ENCODE results near the gene GLE1.
"Not testable (repeated sequence)": the region's sequence is repeated elsewhere in the genome, so short reads cannot be mapped to it uniquely, and the experiment has no call there.

The GLE1 gene

DNA sequence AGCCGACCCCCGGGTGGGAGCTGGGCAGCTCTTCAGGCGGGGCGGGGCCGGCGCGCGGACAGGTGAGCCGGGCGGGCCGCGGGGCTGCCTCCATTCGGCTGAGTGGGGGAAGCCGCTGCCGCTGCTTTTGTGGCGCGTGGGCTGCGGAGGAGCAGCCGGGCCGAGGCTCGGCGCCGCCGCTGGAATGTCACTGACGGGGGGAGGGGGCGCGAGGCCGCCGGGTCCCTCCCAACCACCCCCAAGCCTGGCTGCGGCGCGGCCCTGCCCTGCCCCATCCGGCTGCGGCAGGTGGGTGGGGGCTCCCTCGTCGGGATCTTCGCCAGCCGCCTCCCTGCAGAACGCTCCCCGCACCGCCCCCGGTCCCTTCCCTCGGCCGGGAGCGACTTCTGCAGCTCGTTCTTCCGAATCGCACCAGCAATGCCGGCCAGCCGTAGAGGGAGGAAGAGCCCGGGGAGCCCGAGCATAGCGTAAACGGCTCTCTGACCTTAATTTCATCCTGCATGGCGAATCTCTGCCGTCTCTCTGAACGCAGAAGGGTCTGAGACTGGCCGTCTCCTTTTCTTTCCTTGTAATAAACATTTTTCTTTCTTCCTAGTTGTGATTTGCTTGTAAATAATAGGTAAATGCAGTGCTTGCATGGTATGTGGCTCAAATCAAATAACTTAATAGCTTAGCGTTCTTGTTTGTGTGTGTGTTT, 48.4 kb downstream of the GLE1 start:
- DNase-seq, result peak; percentile 40 to 72

DNA sequence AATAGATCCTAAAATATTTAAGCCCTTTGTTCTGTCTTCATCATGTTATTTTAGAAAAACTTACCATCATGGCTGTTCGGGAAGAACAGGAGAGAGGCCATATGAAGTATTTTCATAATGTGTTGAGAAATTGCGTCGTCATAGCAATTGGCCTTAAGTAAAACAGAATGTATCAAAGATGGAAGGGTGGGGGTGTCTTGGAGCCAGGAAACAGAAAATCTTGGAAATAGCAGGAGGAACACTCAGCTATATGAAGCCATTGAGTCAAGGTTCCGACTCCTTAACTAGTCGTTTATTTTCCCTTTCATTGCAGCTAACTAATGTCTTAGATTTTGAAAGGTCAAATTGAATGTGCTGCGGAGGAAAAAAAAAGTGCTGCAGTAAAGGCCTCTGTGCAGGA, 49.2 kb downstream of the GLE1 start:
- DNase-seq, result no peak

DNA sequence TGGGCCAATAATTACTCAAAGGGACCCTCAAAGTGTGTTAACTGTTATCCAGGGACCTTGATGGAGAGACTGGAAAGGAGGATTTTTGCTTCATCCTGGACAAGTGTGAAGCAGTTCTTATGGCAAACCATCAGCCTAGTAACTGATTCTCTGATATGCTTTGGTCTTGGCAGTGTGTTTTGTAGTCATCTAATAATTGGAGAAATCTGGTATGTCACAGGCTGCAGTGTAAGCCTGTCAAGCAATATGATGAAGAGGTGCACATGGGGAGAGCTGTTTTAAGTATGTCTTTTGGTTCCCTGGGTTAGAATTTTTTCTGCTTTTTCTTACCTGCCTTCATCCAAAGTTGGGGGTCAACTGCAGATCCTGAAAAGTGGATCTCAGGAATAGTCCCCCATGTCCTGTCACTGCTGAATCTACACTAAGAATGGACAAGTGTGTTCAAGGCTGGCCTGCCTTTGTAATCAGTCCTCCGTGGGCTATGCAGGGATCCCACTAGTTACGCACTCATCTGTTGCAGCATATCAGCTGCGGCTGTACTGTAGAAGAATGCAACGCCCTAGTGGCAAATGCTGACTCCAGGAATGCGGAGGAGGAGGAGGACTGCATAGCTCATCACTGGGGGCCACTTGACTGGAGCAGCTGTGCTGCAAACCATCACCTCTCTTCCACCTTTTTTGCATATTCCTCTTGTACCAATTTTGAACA, 49.8 kb downstream of the GLE1 start:
- no peak for DNase-seq

DNA sequence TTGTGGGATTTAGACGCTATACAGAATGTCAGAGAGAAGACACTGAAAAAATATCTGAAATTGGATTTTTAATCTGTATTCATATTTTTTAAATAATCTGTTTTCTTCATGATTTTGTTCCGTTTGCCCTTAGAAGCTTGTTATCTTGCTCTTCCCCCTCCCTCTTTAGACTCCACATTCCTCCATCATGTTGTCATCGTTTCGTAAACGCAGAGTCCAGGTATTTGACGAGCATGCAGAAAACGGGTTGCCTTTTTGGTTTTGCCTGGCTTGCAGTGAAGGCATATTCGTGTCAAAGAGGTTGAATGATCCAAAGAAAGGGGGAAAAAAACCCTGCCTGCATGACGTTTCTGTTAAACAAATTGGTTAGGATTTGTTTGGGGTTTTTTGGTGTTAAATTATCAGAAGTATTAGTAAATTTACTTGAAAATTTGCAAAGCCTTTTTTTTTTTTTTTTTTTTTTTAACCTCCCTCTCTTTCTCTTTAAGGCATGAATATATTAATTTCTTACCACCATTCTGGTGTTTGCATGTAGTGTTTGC, 50.7 kb downstream of the GLE1 start:
- no peak for DNase-seq

DNA sequence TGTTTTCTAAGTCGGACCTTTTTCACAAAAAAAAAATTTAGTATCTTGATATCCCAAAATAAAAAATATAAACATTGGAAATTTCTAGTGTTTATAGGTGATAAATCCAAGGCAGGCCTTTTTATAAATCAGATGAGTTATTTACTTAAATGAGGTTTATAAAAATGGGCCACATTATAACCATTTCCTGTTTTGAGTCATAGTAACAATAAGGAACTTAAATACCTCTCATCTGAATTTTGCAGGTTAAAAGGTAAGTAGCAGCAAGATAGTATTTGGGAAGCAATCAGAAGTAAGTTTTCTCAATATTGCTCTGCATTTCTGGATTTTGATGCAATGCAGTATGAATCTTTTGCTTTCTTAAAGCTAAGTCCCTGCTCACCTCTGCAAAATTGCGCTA, 51.8 kb downstream of the GLE1 start:
- DNase-seq, result no peak

DNA sequence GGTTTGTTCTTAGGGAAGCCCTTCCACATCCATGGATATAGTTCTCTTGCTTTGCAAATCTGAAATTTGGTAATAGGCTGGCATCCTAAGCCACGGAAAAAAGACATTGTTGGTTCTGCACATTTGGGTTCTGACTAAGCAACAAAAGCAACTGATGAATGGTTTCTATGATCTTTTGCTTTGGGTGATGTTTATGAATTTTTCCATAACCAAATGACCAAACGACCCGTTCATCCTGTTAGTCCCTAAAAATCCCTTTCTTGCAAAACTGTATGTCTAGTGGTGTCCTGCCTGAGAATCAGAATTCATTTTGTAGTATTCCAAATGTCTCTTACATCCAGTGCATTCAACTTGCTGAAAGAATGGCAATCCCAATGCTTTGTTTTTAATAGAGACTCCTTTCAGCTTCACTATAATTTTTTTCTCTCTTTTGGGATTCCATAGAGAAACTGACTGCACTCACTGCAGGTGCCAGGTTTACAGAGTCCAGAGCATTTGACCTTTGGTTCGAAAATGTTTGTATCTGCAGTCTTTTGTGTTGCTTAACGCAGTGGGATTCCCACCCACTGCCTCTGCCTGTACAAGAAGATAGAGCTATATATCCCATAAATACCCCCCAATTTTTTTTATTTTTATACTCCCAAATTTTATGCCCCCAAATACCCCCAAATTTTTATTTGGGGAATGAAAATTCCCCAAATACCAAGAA, 52.6 kb downstream of the GLE1 start:
- no peak for DNase-seq

DNA sequence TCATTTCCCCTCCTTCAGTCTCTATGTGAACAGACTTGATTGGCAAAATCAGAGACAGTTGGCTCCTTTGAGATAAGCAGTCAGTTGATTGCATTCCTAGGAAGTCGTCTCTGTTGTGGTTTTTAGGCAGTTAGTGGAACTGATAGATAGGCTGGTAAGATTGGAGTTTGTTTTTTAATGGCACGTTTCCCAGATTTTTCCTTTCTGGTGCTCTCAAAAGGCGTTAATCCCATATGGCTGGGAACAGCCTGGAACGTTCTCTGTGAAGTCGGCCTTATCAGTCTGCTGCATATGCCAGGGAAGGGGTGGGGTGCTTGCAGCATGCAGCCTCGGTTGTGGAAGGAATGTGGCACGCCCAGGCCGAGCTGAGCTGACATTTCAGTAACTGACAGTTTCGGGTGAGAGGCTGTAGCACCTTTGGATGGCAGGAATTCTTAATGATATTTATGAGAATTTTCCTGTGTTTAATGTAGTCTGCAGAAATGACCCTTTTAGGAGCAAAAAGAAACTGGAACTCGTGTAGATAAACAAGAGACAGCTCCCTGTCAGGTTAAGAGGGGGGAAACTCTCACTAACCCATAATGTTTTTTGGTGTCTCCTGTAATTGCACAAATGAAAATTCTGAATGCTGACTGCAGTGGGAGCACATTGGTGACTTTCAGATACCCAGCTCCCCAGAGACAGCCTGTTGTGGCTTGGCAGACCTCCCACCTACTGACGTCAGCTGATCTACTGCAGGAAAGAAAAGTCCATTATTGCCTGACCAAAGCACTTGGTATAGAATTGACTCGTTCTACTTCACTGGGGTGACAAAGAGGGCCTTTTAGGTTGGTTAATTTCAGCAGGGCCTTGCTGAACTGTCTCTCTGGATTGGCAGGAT, 54.2 kb downstream of the GLE1 start:
- peak in 1 of 2 experiments; percentile 55 for DNase-seq

DNA sequence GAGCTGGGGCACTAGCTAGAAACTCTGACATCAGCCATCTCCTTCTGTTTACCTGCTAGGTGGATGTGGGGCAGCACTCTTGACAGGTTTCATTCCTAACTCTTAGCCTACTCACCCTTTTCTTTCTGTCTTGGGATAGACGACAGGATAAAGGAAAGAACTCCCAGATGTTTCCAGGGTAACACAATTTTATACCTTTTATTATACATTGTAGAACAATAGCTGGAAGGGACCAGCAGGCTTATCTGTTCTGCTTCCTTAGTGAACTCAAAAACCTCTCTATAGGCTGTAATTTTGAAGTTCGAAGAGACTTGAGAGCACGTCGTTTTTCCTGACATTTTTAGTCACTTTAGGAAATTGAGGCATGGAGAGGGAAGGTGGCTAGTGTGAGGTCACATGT, 61.1 kb downstream of the GLE1 start:
- DNase-seq, result no peak

DNA sequence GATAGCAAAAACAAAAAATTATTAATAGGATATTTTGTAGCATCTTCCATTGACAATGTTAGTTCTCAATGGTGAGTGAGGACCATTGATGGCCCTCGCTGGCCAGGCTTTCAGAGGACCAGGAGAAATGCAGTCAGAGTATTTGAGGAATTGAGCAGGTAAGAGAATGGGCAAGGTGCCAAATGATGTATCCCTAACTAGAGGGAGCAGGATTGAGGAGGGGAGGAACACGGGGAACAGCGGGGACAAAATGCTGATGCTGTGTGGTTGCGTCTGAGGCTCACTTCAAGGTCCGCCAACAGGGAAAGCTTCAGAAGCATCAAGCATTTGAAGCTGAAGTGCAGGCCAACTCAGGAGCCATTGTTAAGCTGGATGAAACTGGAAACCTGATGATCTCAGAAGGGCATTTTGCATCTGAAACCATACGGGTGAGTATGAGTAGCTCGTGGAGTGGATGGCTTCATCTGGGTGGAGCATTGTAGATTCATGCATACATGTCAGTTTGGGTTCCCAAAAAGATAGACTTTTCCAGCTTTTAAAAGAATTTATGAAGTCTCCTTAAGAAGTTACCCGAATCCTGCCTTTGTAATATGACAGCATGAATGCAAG, 64.1 kb downstream of the GLE1 start:
- no peak for DNase-seq

DNA sequence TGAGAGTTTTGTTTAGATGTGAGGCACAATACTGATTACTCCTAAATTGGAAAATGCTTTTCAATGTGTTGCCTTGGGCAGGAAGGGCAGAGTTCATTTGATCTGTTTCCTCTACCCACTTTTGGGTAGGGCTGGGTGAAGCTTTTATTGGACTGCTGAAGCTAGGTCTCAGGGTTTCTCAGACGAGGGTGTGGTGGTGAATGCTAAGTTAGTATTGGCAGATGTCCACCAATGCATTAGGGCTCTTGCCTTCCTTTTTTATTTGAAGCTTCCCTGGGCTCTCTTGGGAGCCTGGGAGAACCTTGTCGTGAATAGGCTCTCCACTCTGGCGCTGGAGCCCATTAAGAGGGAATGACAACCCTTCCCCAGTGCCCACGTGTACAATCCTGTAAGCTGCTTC, 71.0 kb downstream of the GLE1 start:
- no peak for DNase-seq

DNA sequence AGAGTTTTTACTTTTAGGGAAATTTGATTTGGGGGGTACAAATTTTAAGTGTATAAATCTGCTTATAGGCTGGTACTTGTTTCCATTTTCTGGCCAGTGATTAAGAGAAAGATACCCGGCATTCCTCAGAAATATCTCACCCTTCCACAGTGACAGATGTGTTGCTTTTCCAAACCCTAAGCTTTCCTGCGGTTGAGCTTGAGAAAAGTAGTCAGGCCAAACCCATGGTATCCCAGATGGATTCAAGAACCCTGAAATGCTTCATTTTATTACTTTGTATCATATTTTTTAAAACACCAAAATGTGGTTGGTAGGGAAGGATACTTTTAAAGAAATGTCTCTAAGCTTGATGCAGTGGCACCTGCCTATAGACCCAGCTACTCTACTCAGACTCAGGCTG, 71.4 kb downstream of the GLE1 start:
- no peak for DNase-seq

DNA sequence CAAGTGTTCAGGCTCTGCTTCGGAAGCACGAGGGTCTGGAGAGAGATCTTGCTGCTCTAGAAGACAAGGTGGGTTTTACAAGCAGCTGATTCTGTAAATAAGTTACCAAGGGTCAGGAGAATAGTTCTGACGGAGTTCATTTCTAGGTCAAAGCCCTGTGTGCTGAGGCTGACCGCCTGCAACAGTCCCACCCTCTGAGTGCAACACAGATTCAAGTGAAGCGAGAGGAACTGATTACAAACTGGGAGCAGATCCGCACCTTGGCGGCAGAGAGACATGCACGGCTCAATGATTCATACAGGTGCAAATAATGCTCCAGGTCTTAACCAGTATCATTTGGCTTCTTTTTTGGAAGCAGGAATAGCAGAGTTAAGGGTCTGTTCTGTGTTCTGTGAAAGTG, 72.7 kb downstream of the GLE1 start:
- no peak for DNase-seq

DNA sequence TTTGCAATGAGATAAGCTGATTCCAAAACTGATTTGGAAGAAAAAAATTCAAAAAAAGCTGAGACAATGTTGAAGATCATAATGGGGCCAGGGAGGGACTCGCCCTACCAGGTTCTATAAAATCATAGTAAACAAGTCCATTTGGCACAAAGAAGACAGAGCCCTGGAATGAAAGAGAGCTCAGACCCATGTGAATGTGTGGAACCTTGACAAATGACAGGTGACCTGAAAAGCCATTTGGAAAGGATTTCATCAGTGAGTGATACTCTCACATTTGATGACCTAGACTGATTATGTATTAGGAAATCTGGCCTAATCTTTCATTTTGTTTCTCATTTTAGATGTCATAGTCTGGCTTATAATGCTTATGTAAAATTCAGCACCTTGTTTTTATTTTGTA, 74.7 kb downstream of the GLE1 start:
- no peak for DNase-seq

DNA sequence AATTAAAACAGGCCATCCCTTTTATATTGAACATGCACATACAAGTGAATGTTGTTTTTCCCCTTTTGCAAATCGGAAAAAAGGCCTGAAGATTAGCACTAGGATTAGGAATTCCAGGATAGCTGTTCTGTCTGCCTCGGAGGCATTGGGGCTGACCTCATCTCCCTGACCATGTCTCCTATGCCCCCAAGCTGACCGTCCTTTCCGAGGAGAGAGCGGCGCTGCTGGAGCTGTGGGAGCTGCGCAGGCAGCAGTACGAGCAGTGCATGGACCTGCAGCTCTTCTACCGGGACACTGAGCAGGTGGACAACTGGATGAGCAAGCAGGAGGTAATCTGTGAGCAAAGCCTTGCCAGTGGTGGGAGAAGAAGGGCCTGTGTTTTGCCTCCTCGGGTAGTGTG, 76.2 kb downstream of the GLE1 start:
- no peak for DNase-seq

DNA sequence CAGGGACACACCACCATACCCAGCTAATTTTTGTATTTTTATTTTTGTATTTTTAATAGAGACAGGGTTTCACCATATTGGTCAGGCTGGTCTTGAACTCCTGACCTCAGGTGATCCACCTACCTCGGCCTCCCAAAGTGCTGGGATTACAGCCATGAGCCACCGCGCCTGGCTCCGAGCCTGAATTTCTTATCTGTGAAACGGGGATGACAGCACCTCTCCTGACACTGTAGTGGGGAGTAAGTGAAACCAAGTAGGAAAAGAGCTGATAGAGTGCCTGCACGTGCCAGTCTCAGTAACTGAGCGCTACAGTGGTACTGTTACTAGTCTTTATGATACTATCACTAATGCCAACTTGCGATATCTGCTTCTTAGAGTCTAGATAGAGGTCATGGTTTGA, 80.6 kb downstream of the GLE1 start:
- not testable (repeated sequence) for DNase-seq

DNA sequence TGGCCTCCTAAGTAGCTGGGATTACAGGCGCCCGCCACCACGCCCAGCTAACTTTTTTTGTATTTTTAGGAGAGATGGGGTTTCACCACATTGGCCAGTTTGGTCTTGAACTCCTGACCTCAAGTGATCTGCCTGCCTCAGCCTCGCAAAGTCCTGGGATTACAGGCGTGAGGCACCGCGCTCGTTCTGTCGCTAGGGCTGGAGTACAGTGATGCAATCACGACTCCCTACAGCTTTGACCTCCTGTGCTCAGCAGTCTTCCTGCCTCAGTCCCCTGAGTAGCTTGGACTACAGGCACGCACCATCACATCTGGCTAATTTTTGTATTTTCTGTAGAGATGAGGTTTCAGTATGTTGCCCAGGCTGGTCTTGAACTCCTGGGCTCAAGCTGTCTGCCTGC, 82.4 kb downstream of the GLE1 start:
- DNase-seq, result not testable (repeated sequence)

DNA sequence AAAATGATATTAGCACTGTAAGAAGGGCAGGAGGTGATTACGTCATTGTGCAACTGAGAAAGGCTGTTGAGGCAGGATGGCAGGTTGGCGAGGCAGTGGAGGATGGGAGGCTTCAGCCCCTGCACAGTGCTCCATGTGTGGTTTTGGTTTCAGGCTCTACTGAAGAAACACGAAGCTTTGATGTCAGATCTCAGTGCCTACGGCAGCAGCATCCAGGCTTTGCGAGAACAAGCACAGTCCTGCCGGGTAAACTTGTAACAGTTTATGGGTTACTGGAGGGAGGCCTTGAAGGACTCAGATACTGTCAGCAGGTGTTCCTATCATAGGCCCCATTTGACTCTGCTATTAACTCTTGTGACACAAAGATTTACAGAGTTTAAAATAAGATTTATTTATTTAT, 82.9 kb downstream of the GLE1 start:
- no peak for DNase-seq

DNA sequence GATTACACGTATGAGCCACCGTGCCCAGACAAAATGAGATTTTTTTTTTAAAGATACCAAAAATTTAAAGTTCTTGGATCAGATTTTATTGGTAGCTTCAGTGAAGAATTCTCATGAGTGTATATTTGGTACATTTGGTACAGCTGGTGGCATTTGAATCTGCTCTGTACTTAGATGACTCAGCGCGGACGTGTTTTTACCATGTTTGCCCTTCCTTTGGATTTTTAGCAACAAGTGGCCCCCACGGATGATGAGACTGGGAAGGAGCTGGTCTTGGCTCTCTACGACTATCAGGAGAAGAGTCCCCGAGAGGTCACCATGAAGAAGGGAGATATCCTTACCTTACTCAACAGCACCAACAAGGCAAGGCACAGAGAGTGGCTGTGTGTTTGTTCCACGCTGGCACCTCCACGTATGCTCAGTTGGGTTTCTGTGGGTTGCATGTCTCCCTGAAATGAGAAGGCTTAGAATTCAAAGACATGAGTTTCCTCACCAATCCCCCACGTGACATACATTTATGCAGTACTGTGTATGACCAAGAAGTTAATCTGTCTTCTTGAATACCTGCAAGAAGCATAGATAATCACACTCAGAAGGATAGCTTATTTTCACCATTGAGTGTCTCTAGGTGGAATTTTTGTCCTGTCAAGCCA, 84.2 kb downstream of the GLE1 start:
- DNase-seq, result no peak
